ENCODE results near the gene TBC1D19.

TBC1D19 gene

DNA sequence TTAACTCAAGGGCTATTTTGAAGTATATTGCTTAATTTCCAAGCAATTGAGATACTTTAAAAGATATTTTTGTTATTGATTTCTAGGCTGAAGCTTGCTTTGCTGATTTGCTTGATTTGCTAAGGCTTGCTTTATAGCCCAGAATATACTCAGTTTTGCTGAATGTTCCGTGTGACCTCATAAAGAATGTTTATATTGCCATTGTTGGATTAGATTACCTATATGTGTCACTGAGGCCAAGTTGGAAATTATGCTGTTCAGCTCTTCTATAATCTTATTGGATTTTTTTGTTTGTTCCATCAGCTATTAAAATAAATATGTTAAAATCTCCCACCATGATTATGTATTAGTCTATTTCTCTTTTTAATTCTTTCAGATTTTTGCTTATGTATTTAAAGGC is 13.0 kb downstream of the TBC1D19 start:
- Histone ChIP-seq H3K36me3 (ENCODE audit: control insufficient read depth, insufficient read depth, low read length) (no peaks in the 10 kb centered on the region), H3K27me3 (replicated peaks; ENCODE audit: control insufficient read depth, insufficient read depth, low read length) (no peaks in the 10 kb centered on the region), H3K4me3 (replicated peaks; ENCODE audit: low read depth, low read length) (no peak overlapping the region)
- no peak for DNase-seq (ENCODE audit: extremely low read depth, insufficient read length)
- TF ChIP-seq, protein P1, sequence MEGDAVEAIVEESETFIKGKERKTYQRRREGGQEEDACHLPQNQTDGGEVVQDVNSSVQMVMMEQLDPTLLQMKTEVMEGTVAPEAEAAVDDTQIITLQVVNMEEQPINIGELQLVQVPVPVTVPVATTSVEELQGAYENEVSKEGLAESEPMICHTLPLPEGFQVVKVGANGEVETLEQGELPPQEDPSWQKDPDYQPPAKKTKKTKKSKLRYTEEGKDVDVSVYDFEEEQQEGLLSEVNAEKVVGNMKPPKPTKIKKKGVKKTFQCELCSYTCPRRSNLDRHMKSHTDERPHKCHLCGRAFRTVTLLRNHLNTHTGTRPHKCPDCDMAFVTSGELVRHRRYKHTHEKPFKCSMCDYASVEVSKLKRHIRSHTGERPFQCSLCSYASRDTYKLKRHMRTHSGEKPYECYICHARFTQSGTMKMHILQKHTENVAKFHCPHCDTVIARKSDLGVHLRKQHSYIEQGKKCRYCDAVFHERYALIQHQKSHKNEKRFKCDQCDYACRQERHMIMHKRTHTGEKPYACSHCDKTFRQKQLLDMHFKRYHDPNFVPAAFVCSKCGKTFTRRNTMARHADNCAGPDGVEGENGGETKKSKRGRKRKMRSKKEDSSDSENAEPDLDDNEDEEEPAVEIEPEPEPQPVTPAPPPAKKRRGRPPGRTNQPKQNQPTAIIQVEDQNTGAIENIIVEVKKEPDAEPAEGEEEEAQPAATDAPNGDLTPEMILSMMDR (IDR thresholded peaks at IDR 0.05; ENCODE audit: insufficient read depth, low read length, poor library complexity, severe bottlenecking) = no peak

DNA sequence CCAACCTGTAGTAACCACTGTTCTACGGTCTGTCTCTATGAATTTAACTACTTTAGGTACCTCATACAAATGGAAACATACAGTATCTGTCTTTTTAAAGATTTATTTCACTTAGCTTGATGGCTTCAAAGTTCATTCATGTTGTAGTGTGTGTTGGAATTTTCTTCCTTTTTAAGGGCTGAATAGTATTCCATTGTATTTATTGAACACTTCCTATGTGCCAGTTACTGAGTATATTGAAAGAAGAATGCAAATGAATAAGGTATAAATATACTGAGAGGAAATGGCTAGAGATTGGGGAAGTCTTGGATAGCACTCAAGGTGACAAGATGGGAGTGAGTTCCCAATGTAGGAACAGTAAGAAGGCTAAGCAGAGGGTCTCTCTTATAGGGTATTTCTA is 17.3 kb downstream of the TBC1D19 start:
- TF ChIP-seq, protein P1 (IDR thresholded peaks at IDR 0.05; ENCODE audit: insufficient read depth, low read length, poor library complexity, severe bottlenecking) = no peak
- no peak overlapping the region for H3K4me3 ChIP-seq (replicated peaks; ENCODE audit: low read depth, low read length)
- H3K36me3 ChIP-seq (ENCODE audit: control insufficient read depth, insufficient read depth, low read length) = no peaks in the 10 kb centered on the region
- no peak for DNase-seq (ENCODE audit: extremely low read depth, insufficient read length)
- no peaks in the 10 kb centered on the region for H3K27me3 ChIP-seq (replicated peaks; ENCODE audit: control insufficient read depth, insufficient read depth, low read length)

DNA sequence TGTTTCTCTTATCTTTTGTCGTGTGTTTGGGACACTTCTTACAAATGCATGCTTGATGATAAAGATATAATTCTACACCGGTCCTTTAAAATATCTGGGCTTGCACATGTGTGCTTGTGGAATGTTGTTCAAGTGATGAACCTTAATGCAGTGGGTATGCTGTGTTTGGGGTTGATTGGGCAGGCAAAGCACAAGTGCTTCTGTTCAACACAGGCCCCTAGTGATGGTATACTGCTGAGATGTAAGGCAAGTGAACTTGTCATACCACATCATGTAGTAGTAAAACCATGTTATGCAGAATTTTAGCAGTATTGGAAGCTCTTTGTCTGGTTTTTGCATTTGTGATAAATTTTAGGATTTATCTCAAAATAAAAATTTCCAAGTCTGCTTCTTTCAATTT is 23.9 kb downstream of the TBC1D19 start:
- TF ChIP-seq, protein P1 (IDR thresholded peaks at IDR 0.05; ENCODE audit: insufficient read depth, low read length, poor library complexity, severe bottlenecking) = no peak
- no peaks in the 10 kb centered on the region for H3K36me3 ChIP-seq (ENCODE audit: control insufficient read depth, insufficient read depth, low read length)
- no peak overlapping the region for H3K4me3 ChIP-seq (replicated peaks; ENCODE audit: low read depth, low read length)
- no peaks in the 10 kb centered on the region for H3K27me3 ChIP-seq (replicated peaks; ENCODE audit: control insufficient read depth, insufficient read depth, low read length)
- DNase-seq (ENCODE audit: extremely low read depth, insufficient read length) = no peak

DNA sequence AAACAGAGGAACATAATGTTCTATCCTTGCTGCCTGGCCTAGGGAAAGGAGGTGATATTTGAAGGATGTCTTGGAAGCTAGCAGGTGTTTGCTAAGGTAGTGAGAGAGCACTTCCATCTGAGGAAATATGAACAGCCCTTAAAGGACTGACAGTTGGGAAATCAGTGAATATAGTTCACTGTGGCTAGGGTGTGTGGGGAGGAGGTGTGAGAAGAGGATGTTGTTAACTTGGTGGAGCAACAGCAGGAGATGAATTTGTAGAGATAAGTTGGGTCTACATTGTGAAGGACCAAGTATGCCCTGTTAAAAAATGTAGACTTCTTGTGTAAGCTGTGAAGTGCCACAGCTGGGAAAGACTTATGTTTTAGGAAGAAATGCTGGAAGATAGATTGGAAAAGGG is 25.5 kb downstream of the TBC1D19 start:
- no peak overlapping the region for H3K4me3 ChIP-seq (replicated peaks; ENCODE audit: low read depth, low read length)
- TF ChIP-seq, protein P1 (IDR thresholded peaks at IDR 0.05; ENCODE audit: insufficient read depth, low read length, poor library complexity, severe bottlenecking) = no peak
- no peak for DNase-seq (ENCODE audit: extremely low read depth, insufficient read length)

DNA sequence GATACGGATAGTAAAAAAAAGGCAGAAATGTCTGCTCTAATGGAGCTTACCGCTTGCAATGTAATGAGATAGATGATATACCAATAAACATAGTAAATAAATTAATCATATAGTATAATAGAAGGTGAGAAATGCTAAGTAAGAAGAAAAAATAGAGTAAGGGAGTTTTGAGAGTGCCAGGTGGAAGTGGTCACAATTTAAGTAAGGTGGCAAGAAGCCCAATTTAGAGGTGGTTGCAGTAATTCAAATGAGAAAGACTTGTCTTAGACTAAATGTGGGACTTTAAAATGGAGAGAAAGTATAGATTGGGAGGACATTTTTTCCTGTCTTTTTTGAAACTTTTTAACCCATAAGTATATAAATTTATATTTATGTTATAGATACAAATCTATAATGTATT is 26.0 kb downstream of the TBC1D19 start:
- Histone ChIP-seq H3K4me3 (replicated peaks; ENCODE audit: low read depth, low read length) (no peak overlapping the region), H3K27me3 (replicated peaks; ENCODE audit: control insufficient read depth, insufficient read depth, low read length) (no peaks in the 10 kb centered on the region), H3K36me3 (ENCODE audit: control insufficient read depth, insufficient read depth, low read length) (no peaks in the 10 kb centered on the region)
- no peak for DNase-seq (ENCODE audit: extremely low read depth, insufficient read length)
- TF ChIP-seq, protein P1 (IDR thresholded peaks at IDR 0.05; ENCODE audit: insufficient read depth, low read length, poor library complexity, severe bottlenecking) = no peak

More for the DNA sequence above, 25.5 kb downstream of the TBC1D19 start:
- no peaks in the 10 kb centered on the region for H3K27me3 ChIP-seq (replicated peaks; ENCODE audit: control insufficient read depth, insufficient read depth, low read length)
- H3K36me3 ChIP-seq (ENCODE audit: control insufficient read depth, insufficient read depth, low read length) = no peaks in the 10 kb centered on the region

DNA sequence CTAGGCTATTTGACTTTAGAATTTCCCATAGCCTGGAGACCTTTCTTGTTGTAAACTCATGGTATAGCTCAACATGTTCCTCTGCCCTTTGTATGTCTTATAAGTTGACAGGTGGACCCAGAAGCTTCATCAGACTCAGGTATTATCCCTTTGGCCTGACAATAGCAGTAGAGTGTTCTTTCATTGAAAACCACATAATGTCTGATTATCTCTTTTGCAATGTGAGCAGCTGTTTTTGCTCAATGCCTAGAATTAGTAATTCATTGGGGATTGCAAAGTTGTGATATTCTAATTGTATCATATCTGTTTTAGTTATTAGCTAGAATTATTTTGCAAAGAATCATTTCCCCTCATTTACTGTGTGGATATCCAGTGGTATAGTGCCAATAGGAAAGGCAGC is 27.5 kb downstream of the TBC1D19 start:
- H3K27me3 ChIP-seq (replicated peaks; ENCODE audit: control insufficient read depth, insufficient read depth, low read length) = no peaks in the 10 kb centered on the region
- TF ChIP-seq, protein P1 (IDR thresholded peaks at IDR 0.05; ENCODE audit: insufficient read depth, low read length, poor library complexity, severe bottlenecking) = no peak
- H3K36me3 ChIP-seq (ENCODE audit: control insufficient read depth, insufficient read depth, low read length) = no peaks in the 10 kb centered on the region
- H3K4me3 ChIP-seq (replicated peaks; ENCODE audit: low read depth, low read length) = no peak overlapping the region
- DNase-seq (ENCODE audit: extremely low read depth, insufficient read length) = no peak
